SK-N-MC (cell line): ENCODE results near the gene FBXO15.

Source experiments
- DNase-seq: peaks from one replicate; pipeline ENCODE4 v3.0.0-alpha.2; 2011; ENCODE audit warnings: low read depth, low spot score
- H3K27ac ChIP-seq: fragments of 200-600 bp; sonication (generic); 2 replicates; pipeline ENCODE4 v1.5.1; 2016; ENCODE audit warnings: mixed run types
- H3K36me3 ChIP-seq: fragments of 200-600 bp; sonication (generic); 2 replicates; pipeline ENCODE4 v1.6.1; 2017; ENCODE audit warnings: antibody characterized with exemption, low read length, mixed read lengths; ENCODE audit not compliant: insufficient read depth
- H3K4me3 ChIP-seq: fragments of 200-600 bp; sonication (generic); 2 replicates; pipeline ENCODE4 v1.5.1; 2016
- H3K9ac ChIP-seq: fragments of 200-600 bp; sonication (generic); 2 replicates; pipeline ENCODE4 v1.8.0; 2017; ENCODE audit warnings: mixed run types, mixed read lengths; ENCODE audit not compliant: insufficient read length
- H3K9me3 ChIP-seq: fragments of 200-600 bp; sonication (generic); 2 replicates; pipeline ENCODE4 v1.6.1; 2017; ENCODE audit warnings: low read depth, mild to moderate bottlenecking, antibody characterized with exemption, low read length, moderate library complexity, mixed read lengths
- EZH2 ChIP-seq: fragments of 200-600 bp; sonication (generic); IDR thresholded peaks from one replicate; pipeline ENCODE4 v1.6.1; 2017; ENCODE audit warnings: antibody characterized with exemption
- FOXP2 ChIP-seq: optimal IDR thresholded peaks from 2 replicates; pipeline ENCODE3; 2011; ENCODE audit warnings: mild to moderate bottlenecking, moderate library complexity; ENCODE audit not compliant: insufficient read depth; ENCODE audit errors: extremely low read length, control extremely low read depth
- POLR2AphosphoS5 ChIP-seq: IDR thresholded peaks from 2 replicates; pipeline ENCODE4 v1.6.1; 2012; ENCODE audit warnings: mild to moderate bottlenecking, low read depth, low read length, borderline replicate concordance

Gene FBXO15

DNA sequence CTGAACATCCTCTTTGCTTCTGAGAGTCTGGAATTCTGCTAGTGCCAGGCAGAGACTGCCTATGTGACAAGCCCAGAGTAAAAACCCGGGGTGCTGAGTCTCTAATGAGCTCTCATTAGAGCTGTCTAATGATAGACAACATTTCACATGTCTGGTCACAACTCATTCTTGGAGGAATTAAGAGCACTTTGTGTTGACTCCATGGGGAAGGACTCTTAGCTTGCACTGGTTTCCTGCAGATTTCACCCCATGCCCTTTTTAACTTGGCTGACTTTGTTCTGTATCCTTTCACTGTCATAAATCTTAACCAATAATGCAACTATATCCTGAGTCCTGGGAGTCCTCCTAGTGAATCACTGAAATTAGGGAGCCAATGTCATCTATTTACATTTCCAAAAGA, 33.5 kb downstream of the FBXO15 start:
- H3K4me3 ChIP-seq = no peak overlapping the region
- no peak for DNase-seq
- H3K9ac ChIP-seq = no peak overlapping the region
- TF ChIP-seq EZH2 (no peak), FOXP2 (no peak), POLR2AphosphoS5 (no peak)
- H3K9me3 ChIP-seq = no peaks in the 10 kb centered on the region
- no peaks in the 10 kb centered on the region for H3K36me3 ChIP-seq
- H3K27ac ChIP-seq = no peak overlapping the region

DNA sequence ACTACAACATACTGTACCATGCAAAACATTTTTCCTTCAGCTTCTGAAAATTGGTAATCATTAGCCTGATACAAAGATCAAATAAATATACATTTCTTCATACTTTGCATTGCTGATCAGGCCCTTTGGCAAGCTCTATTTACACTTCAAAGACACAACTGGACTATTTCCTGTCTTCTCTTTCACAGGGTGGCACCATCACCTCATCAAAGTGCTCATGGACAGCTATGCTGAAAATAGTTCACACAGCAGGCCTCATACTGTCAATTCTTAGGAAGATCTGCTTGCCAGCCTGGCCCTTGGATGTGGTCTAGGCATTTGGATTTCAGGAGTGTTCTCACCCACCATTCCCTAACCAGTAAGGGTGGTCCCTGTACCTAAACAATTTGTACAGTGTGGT, 33.9 kb downstream of the FBXO15 start:
- H3K4me3 ChIP-seq = no peak overlapping the region
- no peaks in the 10 kb centered on the region for H3K9me3 ChIP-seq
- no peak overlapping the region for H3K9ac ChIP-seq
- no peak for TF ChIP-seq POLR2AphosphoS5
- no peak for TF ChIP-seq FOXP2
- no peak for TF ChIP-seq EZH2
- H3K36me3 ChIP-seq = no peaks in the 10 kb centered on the region
- no peak overlapping the region for H3K27ac ChIP-seq
- no peak for DNase-seq

DNA sequence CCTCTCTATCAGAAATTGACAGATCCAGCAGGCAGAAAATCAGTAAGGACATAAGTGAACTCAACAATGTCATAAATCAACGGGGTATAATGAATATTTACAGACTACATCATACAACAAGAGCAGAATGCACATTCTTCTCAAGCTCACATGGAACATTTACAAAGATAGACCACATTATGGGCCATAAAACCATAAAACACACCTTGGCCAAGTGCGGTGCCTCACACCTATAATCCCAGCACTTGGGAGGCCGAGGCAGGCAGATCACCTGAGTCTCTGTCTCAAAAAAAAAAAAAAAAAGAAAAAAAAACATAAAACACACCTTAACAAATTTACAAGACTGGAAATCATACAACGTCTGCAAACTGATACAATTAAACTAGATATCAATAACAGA, 36.7 kb downstream of the FBXO15 start:
- H3K4me3 ChIP-seq = no peak overlapping the region
- H3K9ac ChIP-seq = no peak overlapping the region
- H3K36me3 ChIP-seq = no peaks in the 10 kb centered on the region
- no peaks in the 10 kb centered on the region for H3K9me3 ChIP-seq
- no peak for TF ChIP-seq FOXP2
- TF ChIP-seq EZH2 = no peak
- no peak for TF ChIP-seq POLR2AphosphoS5
- H3K27ac ChIP-seq = no peak overlapping the region
- no peak for DNase-seq

DNA sequence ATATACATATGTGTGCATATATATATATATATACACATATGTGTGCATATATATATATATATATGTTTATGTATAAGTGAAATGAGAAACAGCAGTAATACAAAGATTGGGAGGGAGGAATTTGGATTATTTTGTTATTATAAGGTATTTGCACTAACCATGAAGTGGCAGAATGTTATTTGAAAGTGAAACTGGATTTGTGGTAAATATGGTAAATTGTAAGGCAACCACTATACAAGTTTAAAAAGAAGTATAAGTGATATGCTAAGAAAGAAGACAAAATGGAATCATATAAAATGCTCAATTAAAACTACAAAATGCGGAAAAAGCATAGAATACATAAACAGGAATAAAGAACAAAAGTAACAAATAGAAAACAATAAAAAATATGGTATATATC, 37.5 kb downstream of the FBXO15 start:
- Histone ChIP-seq H3K36me3 (no peaks in the 10 kb centered on the region), H3K4me3 (no peak overlapping the region), H3K27ac (no peak overlapping the region), H3K9me3 (no peaks in the 10 kb centered on the region), H3K9ac (no peak overlapping the region)
- TF ChIP-seq FOXP2 (no peak), EZH2 (no peak), POLR2AphosphoS5 (no peak)
- no peak for DNase-seq

DNA sequence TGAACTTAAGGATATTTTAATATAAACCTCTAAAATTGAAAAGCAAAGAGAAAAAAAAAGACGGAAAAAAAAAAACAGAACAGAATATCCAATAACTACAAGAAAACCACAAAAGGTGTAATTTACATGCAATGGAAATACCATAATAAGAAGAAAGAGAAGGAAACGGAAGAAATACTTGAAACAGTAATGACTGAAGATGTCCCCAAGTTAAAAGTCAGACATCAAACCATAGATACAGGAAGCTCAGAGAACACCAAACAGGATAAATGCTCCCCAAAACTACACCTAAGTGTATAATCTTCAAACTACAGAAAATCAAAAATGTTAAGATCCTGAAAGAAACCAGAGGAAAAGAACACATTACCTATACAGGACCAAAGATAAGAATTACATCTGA, 39.2 kb downstream of the FBXO15 start:
- H3K9me3 ChIP-seq = no peaks in the 10 kb centered on the region

DNA sequence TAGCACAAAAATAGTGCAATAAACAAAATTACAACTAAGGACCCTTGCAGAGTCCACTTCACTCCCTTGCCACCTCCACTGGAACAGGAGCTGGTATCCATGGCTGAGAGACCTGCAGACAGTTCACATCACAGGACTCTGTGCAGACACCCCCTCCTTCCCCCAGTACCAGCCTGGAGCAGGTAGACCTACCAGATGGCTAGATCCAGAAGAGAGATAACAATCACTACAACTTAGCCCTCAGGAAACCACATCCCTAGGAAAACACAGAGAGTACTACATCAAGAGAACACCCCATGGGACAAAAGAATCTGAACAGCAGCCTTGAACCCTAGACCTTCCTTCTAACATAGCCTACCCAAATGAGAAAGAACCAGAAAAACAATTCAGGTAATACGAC, 49.8 kb downstream of the FBXO15 start:
- no peak for DNase-seq
- H3K4me3 ChIP-seq = no peak overlapping the region

More for the DNA sequence above, 39.2 kb downstream of the FBXO15 start:
- DNase-seq = no peak
- TF ChIP-seq FOXP2 (no peak), POLR2AphosphoS5 (no peak), EZH2 (no peak)
- Histone ChIP-seq H3K36me3 (no peaks in the 10 kb centered on the region), H3K27ac (no peak overlapping the region), H3K9ac (no peak overlapping the region), H3K4me3 (no peak overlapping the region)

DNA sequence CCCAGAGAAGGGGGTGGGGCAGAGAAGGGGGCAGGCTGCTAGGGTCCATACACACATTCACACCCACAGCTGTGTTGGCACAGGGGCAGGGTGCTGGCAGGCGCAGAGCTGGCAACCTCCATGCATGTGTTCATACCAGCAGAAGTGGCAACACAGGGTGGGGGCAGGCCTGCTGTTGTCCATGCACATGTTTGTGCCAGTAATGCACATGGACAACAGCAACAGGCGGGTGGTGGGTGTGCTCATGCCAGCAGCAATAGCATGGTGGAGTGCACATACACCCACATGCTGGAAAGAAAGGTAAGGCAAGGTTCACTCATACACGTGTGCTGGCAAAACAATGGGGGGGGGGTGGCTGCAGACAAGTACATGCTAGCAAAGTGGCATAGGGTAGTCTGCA, 54.7 kb downstream of the FBXO15 start:
- H3K4me3 ChIP-seq = no peak overlapping the region
- DNase-seq = no peak
- H3K36me3 ChIP-seq = no peaks in the 10 kb centered on the region
- no peaks in the 10 kb centered on the region for H3K9me3 ChIP-seq
- no peak for TF ChIP-seq FOXP2
- no peak for TF ChIP-seq POLR2AphosphoS5
- no peak for TF ChIP-seq EZH2
- no peak overlapping the region for H3K27ac ChIP-seq
- H3K9ac ChIP-seq = no peak overlapping the region

More for the DNA sequence above, 49.8 kb downstream of the FBXO15 start:
- Histone ChIP-seq H3K9me3 (no peaks in the 10 kb centered on the region), H3K9ac (no peak overlapping the region), H3K36me3 (no peaks in the 10 kb centered on the region), H3K27ac (no peak overlapping the region)
- TF ChIP-seq FOXP2 = no peak
- TF ChIP-seq POLR2AphosphoS5 = no peak
- no peak for TF ChIP-seq EZH2

DNA sequence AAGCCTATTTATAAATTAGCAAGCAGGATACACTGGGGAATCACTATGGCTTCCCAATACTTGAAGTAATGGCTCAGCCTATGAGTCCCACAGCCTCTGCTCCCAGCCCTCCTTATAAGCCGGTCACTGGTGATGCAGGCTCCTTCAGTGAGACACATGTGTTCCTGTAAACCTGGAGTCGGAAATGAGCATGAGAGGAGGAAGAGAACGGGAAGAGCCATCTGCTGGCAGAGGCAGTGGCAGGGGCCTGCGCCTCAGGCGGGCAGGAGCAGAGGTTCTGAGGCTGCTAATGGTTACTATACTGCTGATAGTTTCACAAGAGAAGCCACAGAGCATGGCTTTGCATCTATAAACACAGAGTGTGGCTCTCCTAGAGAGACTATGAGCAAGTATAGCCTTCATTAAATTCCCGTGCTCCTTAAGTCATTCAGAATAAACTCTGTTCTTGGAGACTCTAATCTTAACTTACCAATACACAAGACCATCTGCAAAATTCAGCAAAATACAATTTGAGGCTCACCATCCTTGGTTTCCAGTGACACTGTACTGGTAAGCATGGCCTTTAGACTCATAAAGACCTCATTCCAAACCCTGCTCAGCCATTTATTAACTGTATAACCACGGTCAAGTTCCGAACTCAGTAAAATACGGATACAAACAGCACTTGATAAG, 63.3 kb downstream of the FBXO15 start:
- H3K27ac ChIP-seq = no peak overlapping the region

DNA sequence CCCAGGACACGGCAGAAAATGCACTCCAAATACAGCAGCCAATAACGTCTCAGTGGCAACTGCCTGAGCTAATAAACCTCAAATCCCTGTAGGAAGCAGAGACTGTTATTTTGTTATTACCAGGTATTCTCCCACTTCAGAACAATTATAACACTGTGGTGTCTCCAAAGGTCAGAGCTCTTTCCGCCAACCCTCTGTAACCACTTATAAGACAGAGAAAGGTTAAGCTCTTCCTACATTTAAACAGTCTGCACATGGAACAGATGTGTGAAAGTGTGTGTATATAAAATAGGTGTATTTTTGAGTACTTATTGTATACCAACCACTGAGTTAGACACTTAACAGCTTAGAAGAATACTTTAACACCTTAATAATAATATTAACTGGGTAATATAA, 64.1 kb downstream of the FBXO15 start:
- DNase-seq = no peak
- Histone ChIP-seq H3K9ac (no peak overlapping the region), H3K36me3 (no peaks in the 10 kb centered on the region), H3K4me3 (no peak overlapping the region), H3K27ac (no peak overlapping the region), H3K9me3 (no peaks in the 10 kb centered on the region)
- TF ChIP-seq EZH2 = no peak
- TF ChIP-seq FOXP2 = no peak
- TF ChIP-seq POLR2AphosphoS5 = no peak

More for the DNA sequence above, 63.3 kb downstream of the FBXO15 start:
- H3K36me3 ChIP-seq = no peaks in the 10 kb centered on the region
- H3K9ac ChIP-seq = no peak overlapping the region
- no peak overlapping the region for H3K4me3 ChIP-seq
- no peaks in the 10 kb centered on the region for H3K9me3 ChIP-seq
- TF ChIP-seq EZH2 (no peak), FOXP2 (no peak), POLR2AphosphoS5 (no peak)
- no peak for DNase-seq
